GM21526 (cell line): ENCODE data around the gene SLC38A7.
"Not testable (repeated sequence)": the region's sequence is repeated elsewhere in the genome, so short reads cannot be mapped to it uniquely, and the experiment has no call there.

Source experiments
- ATAC-seq: cut with Tn5 transposase; IDR thresholded peaks from one replicate; pipeline ENCODE4 v1.9.1; 2021; ENCODE audit warnings: moderate library complexity; ENCODE audit not compliant: unreplicated experiment, low FRiP score

SLC38A7 gene, protein sequence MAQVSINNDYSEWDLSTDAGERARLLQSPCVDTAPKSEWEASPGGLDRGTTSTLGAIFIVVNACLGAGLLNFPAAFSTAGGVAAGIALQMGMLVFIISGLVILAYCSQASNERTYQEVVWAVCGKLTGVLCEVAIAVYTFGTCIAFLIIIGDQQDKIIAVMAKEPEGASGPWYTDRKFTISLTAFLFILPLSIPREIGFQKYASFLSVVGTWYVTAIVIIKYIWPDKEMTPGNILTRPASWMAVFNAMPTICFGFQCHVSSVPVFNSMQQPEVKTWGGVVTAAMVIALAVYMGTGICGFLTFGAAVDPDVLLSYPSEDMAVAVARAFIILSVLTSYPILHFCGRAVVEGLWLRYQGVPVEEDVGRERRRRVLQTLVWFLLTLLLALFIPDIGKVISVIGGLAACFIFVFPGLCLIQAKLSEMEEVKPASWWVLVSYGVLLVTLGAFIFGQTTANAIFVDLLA

GRCh38 chr16:58684354-58685083, at the start of gene SLC38A7:
Gene SLC38A7 (minus strand): TSS chr16:58684770. CDS start chr16:58680126, 4,644 bp downstream.
- ATAC-seq: peak; percentile 99

- ATAC-seq: peak; percentile 96
Observed at GRCh38 chr16:58733671-58734458, 49.3 kb upstream of the SLC38A7 start, which contains the start of gene GOT2. Gene GOT2 (minus strand): TSS chr16:58734316. CDS start chr16:58734228, 88 bp downstream.

DNA sequence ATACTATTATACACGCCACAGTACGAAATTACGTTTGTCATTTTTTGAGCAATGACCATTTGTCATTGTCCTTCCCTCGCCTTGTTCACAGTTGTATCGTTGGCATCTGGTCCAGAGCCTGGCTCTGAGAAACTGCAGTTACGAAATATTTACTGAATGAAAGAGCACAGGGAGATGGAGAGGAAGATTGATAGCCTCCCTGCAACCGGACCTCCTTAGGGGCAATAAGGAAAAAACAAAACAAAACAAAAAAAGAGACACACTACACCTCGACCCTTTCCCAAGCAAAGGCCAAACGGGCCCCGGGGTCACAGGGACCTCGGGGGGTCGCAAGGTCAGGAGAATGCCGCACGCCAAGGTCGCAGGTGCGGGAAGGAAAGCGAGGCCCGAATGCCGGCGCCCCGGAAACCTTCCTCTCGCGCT, 48.7 kb upstream of the SLC38A7 start:
- no peak for ATAC-seq

GRCh38 chr16:58732545-58733247, 48.1 kb upstream of the SLC38A7 start:
- no peak for ATAC-seq

DNA sequence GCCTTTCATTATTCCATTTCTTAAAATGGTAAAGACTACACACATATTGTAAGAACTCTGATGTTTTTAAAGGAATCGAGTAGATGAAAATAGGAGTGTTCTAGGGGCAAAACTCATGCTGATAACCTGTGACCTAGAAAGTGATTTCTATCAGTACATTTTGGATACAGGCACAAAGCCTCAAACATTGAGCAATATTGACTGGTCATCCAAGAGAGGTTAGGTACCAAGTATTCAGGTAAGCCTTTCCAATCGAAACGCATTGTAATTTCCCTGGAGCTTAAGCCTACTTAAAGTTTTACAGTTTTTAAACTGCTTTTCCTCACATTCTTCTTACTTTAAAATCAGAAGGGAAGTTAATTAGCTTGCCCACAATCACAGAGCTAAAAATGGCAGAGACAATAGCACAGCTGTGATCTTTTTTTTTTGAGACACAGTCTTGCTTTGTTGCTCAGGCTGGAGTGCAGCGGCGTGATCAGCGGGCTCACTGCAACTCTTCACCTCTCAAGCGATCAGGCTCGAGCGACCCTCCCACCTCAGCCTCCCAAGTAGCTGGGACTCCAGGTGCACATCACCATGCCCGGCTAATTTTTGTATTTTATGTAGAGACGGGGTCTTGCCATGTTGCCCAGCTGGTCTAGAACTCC, 46.3 kb upstream of the SLC38A7 start:
- ATAC-seq: no peak

GRCh38 chr16:58727796-58728568, 43.4 kb upstream of the SLC38A7 start:
- no peak for ATAC-seq

DNA sequence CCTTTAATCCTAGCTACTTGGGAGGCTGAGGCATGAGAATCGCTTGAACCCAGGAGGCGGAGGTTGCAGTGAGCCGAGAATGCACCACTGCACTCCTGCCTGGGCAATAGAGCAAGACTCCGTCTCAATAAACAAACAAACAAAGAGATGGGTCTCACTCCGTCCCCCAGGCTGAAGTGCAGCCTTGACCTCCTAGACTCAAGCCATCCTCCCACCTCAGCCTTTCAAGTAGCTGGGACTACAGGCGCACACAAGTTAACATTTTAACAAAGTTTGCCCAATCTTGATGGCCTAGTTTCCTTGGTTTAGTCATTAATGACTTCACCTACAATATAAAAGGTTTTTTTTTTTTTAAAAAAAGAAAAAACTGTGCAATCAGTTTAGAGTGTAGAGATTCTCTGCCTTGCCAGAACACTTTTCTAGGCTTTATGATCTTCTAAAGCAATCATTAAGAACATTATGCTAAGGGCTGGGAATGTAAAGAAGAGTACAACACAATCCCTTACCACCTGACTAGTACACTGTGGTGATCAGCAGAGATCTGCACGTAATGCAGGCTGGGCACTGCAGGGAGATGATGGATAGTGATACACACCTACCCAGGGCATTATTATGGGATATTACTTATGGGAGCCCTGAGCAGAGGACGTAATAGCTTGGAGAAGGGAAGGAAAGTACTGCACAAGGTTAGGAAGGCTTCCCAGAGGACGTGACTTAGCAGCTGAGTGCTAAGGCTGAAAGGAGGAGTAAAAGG, 42.6 kb upstream of the SLC38A7 start:
- ATAC-seq: no peak

GRCh38 chr16:58723109-58723508, 38.5 kb upstream of the SLC38A7 start:
- no peak for ATAC-seq

DNA sequence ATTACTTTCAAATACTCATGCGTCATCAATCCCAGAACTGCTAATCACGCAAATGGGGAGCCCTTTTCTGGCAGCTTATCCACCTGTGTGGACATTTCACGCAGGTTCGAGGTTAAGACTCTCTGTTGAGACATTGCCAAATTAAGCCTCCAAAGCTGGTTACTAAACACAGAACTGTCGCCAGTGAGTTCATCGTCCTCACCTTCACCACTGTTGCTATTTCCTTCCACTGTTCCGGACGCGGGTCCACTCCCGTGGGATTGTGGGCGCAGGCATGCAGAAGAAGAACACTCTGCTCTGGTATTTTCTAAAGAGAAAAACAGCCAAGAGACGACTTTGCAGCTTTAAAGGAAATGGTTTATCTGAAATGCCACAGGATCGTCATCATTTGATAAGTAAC, 33.4 kb upstream of the SLC38A7 start:
- ATAC-seq: no peak

GRCh38 chr16:58716468-58716867, 31.9 kb upstream of the SLC38A7 start:
- no peak for ATAC-seq

DNA sequence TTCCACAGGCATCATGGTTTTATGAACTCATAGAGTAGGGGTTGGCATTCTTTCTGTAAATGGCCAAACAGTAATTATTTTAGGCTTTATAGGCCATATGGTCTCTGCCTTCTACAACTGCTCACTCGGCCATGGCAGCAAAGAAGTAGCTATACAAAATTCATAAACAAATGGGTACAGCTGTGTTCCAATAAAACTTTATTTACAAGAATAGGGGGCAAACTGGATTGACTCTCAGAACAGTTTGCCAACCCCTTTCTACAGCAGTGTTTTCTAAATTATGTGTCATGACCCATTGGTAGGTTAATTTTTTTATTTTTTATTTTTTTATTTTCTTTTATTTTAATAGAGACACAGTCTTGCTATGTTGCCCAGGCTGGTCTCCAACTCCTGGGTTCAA, 29.2 kb upstream of the SLC38A7 start:
- ATAC-seq: no peak

DNA sequence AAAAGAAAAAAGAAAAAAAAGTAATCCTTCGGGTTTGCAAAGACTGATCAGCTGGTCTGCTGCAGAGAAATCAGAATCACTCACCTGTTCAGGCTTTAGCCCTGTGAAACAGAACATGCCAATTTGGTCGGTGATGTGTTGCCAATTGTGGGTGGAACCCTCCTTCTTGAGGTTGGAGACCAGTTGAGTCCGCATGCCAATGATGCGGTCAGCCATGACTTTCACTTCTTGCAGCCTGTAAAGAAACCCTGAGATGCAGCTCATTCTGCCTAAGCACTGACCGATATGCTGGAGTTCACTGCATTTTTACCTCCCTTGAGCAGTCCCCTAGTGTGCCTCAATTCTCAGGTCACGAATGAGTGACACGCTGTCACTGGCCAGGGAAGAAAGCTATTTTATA, 24.8 kb upstream of the SLC38A7 start:
- no peak for ATAC-seq

GRCh38 chr16:58699151-58699550, 14.6 kb upstream of the SLC38A7 start:
- ATAC-seq: no peak

GRCh38 chr16:58695368-58695767, 10.8 kb upstream of the SLC38A7 start:
- ATAC-seq: no peak

DNA sequence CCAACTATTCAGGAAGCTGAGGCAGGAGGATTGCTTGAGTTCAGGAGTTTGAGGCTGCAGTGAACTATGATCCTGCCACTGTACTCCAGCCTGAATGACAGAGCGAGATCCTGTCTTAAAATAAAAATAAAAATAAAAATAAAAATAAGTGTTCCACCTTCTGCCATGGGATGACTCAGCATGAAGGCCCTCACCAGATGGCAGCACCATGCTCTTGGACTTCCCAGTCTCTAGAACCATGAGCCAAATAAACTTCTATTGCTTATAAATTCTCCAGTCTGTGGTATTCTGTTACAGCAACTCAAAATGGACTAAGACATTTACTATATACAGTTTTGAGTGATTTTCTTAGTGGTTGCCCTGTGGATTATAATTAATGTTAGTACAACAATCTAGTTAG, 7.9 kb upstream of the SLC38A7 start:
- ATAC-seq: no peak

DNA sequence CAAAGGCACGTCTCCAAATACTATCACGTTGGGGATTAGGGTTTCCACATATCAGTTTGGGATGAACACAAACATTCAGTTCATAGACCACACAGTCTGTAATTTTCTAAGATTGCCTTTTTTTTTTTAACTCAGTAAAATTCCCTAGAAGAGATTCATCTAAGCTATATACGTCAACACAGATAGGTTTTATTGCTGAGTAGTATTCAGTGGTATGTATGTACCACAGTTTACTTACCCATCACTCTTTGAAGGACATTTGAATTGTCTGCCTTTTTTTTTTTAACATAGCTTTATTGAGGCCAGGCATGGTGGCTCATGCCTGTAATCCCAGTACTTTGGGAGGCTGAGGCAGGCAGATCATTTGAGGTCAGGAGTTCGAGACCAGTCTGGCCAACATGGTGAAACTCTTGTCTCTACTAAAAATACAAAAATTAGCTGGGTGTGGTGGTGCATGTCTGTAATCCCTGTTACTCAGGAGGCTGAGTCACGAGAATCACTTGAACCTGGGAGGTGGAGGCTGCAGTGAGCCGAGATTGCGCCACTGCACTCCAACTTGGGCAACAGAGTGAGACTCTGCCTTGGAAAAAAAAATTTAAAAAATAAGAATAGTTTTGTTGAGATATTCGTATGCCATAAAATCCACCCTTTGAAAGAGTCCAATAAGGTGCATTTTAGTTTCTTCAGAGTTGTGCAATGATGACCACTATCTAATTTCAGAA, 2.6 kb upstream of the SLC38A7 start:
- not testable (repeated sequence) for ATAC-seq

- no peak for ATAC-seq
Observed at GRCh38 chr16:58685084-58685449, 497 bp upstream of the SLC38A7 start.

GRCh38 chr16:58684001-58684353, 593 bp downstream of the SLC38A7 start:
- ATAC-seq: no peak
